H1 (cell line): ENCODE results near the gene USB1. TPM values are rescaled to one million over a fixed set of nuclear protein-coding genes. Genes with fewer than 3 reads are reported as not detected.

ENCODE experiments used
- CTCF ChIA-PET: fragments of 300-600 bp; sonication (Branson Sonifier 250); formaldehyde crosslinking; loops from one replicate; lab custom pipeline; 2021; ENCODE audit not compliant: partially characterized antibody; lab: Charles Lee
- POLR2A ChIA-PET: fragments of 300-600 bp; sonication (Branson Sonifier 250); formaldehyde crosslinking; loops from one replicate; lab custom pipeline; 2021; ENCODE audit warnings: inconsistent platforms; ENCODE audit not compliant: partially characterized antibody; lab: Charles Lee
- DNase-seq, 2 experiments: peaks; one replicate each; pipeline versions ENCODE4 v3.0.0 to v3.0.0-alpha.2; 2010 to 2022; ENCODE audit warnings: low spot score in 2 of 2, low read depth in 1 of 2, mixed read lengths in 1 of 2
- FAIRE-seq: peaks from 2 replicates; lab custom pipeline; 2011; peaks lifted over from hg19 to GRCh38; lab: Jason Lieb, UNC
- H2AFZ ChIP-seq: 2 replicates; pipeline ENCODE4 v1.8.1; 2012; ENCODE audit warnings: low read length, inconsistent platforms
- H2AK5ac ChIP-seq: 2 replicates; pipeline ENCODE4 v1.6.1; 2013; ENCODE audit warnings: low read depth, low read length
- H2BK120ac ChIP-seq: replicated peaks from 2 replicates; pipeline ENCODE3; 2013; ENCODE audit warnings: low read depth, low read length, inconsistent platforms
- H2BK12ac ChIP-seq: 2 replicates; pipeline ENCODE4 v1.6.1; 2013; ENCODE audit warnings: low read depth, low read length
- H2BK15ac ChIP-seq: 2 replicates; pipeline ENCODE4 v1.6.1; 2013; ENCODE audit warnings: low read length
- H2BK20ac ChIP-seq: 2 replicates; pipeline ENCODE4 v1.6.1; 2013; ENCODE audit warnings: low read length
- H2BK5ac ChIP-seq: 2 replicates; pipeline ENCODE4 v1.6.1; 2013; ENCODE audit warnings: low read depth, low read length
- H3K14ac ChIP-seq: 2 replicates; pipeline ENCODE4 v1.6.1; 2013; ENCODE audit warnings: inconsistent platforms; ENCODE audit not compliant: insufficient read length
- H3K18ac ChIP-seq: 2 replicates; pipeline ENCODE4 v1.6.1; 2013; ENCODE audit warnings: low read length; ENCODE audit errors: extremely low read depth
- H3K23ac ChIP-seq: 2 replicates; pipeline ENCODE4 v1.6.1; 2013; ENCODE audit warnings: inconsistent platforms; ENCODE audit not compliant: insufficient read length
- H3K23me2 ChIP-seq: 2 replicates; pipeline ENCODE4 v1.6.1; 2013; ENCODE audit warnings: low read depth, low read length
- H3K27ac ChIP-seq: 2 replicates; pipeline ENCODE4 v1.6.1; 2011; ENCODE audit warnings: low read depth, low read length, inconsistent platforms
- H3K27me3 ChIP-seq, 4 experiments: replicated peaks in 1 of 4; 1 replicate in 1 of 4; 2 replicates in 3 of 4; pipeline versions ENCODE4 v1.6.1 to v1.8.1; 2011 to 2013; ENCODE audit warnings: low read length in 3 of 4, mild to moderate bottlenecking in 3 of 4, inconsistent platforms in 2 of 4, mixed read lengths in 2 of 4, moderate library complexity in 1 of 4; ENCODE audit not compliant: control insufficient read depth in 3 of 4, insufficient read depth in 3 of 4; ENCODE audit errors: extremely low read depth in 1 of 4
- H3K36me3 ChIP-seq, 4 experiments: 2 replicates each; pipeline versions ENCODE4 v1.6.1 to v1.8.1; 2011 to 2013; ENCODE audit warnings: mild to moderate bottlenecking in 4 of 4, low read length in 3 of 4, moderate library complexity in 2 of 4, control low read depth in 1 of 4, inconsistent platforms in 1 of 4; ENCODE audit not compliant: insufficient read depth in 4 of 4, control insufficient read depth in 2 of 4
- H3K4ac ChIP-seq: replicated peaks from 2 replicates; pipeline ENCODE3; 2013; ENCODE audit warnings: low read length, low read depth, mixed read lengths, inconsistent platforms; ENCODE audit not compliant: insufficient read length
- H3K4me1 ChIP-seq, 4 experiments: replicated peaks in 1 of 4; 1 replicate in 1 of 4; 2 replicates in 3 of 4; pipeline versions ENCODE4 v1.6.1 to v1.8.1; 2011 to 2013; ENCODE audit warnings: low read length in 3 of 4, inconsistent platforms in 2 of 4, mixed read lengths in 1 of 4; ENCODE audit not compliant: insufficient read depth in 4 of 4, control insufficient read depth in 3 of 4
- H3K4me2 ChIP-seq, 2 experiments: 2 replicates each; pipeline versions ENCODE4 v1.6.1 to v1.8.1; 2011 to 2013; ENCODE audit warnings: low read depth in 2 of 2, low read length in 2 of 2, control low read depth in 1 of 2, inconsistent platforms in 1 of 2, mild to moderate bottlenecking in 1 of 2; ENCODE audit not compliant: insufficient read depth in 1 of 2
- H3K4me3 ChIP-seq, 4 experiments: fragments of 200-600, 300-600 bp in 1 of 4; sonication (generic), shearing (Covaris generic), sonication (Bioruptor Twin) in 1 of 4; 2 replicates each; pipeline versions ENCODE4 v1.5.1 to v1.8.1; 2011 to 2016; ENCODE audit warnings: low read length in 4 of 4, low read depth in 3 of 4, control low read depth in 2 of 4, inconsistent platforms in 2 of 4, mild to moderate bottlenecking in 2 of 4, mixed read lengths in 1 of 4, moderate library complexity in 1 of 4; ENCODE audit not compliant: insufficient read depth in 2 of 4; ENCODE audit errors: extremely low read depth in 1 of 4
- H3K56ac ChIP-seq: replicated peaks from 2 replicates; pipeline ENCODE3; 2013; ENCODE audit warnings: low read depth, mild to moderate bottlenecking, mixed read lengths, low read length, inconsistent platforms; ENCODE audit not compliant: insufficient read length
- H3K79me1 ChIP-seq: 2 replicates; pipeline ENCODE4 v1.6.1; 2013; ENCODE audit warnings: low read depth, low read length, control low read depth
- H3K79me2 ChIP-seq, 2 experiments: 2 replicates each; pipeline versions ENCODE4 v1.6.1 to v1.8.1; 2012 to 2013; ENCODE audit warnings: low read length in 2 of 2, mild to moderate bottlenecking in 2 of 2, inconsistent platforms in 1 of 2; ENCODE audit not compliant: insufficient read depth in 2 of 2, control insufficient read depth in 1 of 2
- H3K9ac ChIP-seq, 4 experiments: replicated peaks in 1 of 4; 1 replicate in 1 of 4; 2 replicates in 3 of 4; pipeline versions ENCODE4 v1.6.1 to v1.8.1; 2011 to 2013; ENCODE audit warnings: low read depth in 3 of 4, low read length in 3 of 4, control low read depth in 2 of 4, mild to moderate bottlenecking in 2 of 4, moderate library complexity in 2 of 4, inconsistent platforms in 1 of 4; ENCODE audit errors: extremely low read depth in 1 of 4
- H3K9me3 ChIP-seq, 2 experiments: 2 replicates each; pipeline versions ENCODE4 v1.6.1 to v1.8.1; 2012 to 2013; ENCODE audit warnings: mild to moderate bottlenecking in 2 of 2, moderate library complexity in 2 of 2, control low read depth in 1 of 2, inconsistent platforms in 1 of 2, low read depth in 1 of 2, low read length in 1 of 2, mixed read lengths in 1 of 2; ENCODE audit not compliant: insufficient read depth in 2 of 2
- H4K20me1 ChIP-seq, 2 experiments: replicated peaks in 1 of 2; 2 replicates each; pipeline versions ENCODE3 to v1.8.1; 2011 to 2013; ENCODE audit warnings: inconsistent platforms in 2 of 2, low read length in 2 of 2, mild to moderate bottlenecking in 1 of 2; ENCODE audit not compliant: insufficient read depth in 2 of 2, control insufficient read depth in 1 of 2
- H4K5ac ChIP-seq: 2 replicates; pipeline ENCODE4 v1.6.1; 2013; ENCODE audit warnings: low read length, low read depth, mixed read lengths, inconsistent platforms; ENCODE audit not compliant: insufficient read length
- H4K8ac ChIP-seq: 2 replicates; pipeline ENCODE4 v1.8.0; 2013; ENCODE audit warnings: mild to moderate bottlenecking, moderate library complexity, low read length, inconsistent platforms; ENCODE audit not compliant: insufficient read depth; ENCODE audit errors: extremely low read depth
- H4K91ac ChIP-seq: replicated peaks from 2 replicates; pipeline ENCODE3; 2013; ENCODE audit warnings: low read length, mixed read lengths, inconsistent platforms; ENCODE audit not compliant: insufficient read length
- CBX5 ChIP-seq: fragments of 300-800, 300-1000 bp; sonication (generic); IDR thresholded peaks from 2 replicates; pipeline ENCODE4 v1.7.1; 2016; ENCODE audit warnings: antibody characterized with exemption, low read length, low read depth
- CHD1 ChIP-seq: IDR thresholded peaks from 2 replicates; pipeline ENCODE4 v1.6.1; 2012; ENCODE audit warnings: low read depth, low read length, improper control_type of control experiment
- EP300 ChIP-seq, 2 experiments: IDR thresholded peaks; 1 replicate in 1 of 2; 2 replicates in 1 of 2; pipeline ENCODE4 v1.6.1; 2011 to 2012; ENCODE audit warnings: low read depth in 2 of 2, low read length in 2 of 2, mild to moderate bottlenecking in 2 of 2, borderline replicate concordance in 1 of 2, inconsistent platforms in 1 of 2, moderate library complexity in 1 of 2
- KDM4A ChIP-seq: IDR thresholded peaks from one replicate; pipeline ENCODE4 v1.7.1; 2012; ENCODE audit warnings: low read depth, mild to moderate bottlenecking, moderate library complexity, low read length, inconsistent platforms; ENCODE audit not compliant: severe bottlenecking
- MAFK ChIP-seq: IDR thresholded peaks from 2 replicates; pipeline ENCODE4 v1.6.1; 2012; ENCODE audit warnings: low read depth, mild to moderate bottlenecking, improper control_type of control experiment, low read length
- NANOG ChIP-seq: IDR thresholded peaks from 2 replicates; pipeline ENCODE4 v1.6.1; 2011; ENCODE audit warnings: low read length, low read depth, mild to moderate bottlenecking, inconsistent platforms; ENCODE audit not compliant: insufficient read depth, poor library complexity, severe bottlenecking
- PHF8 ChIP-seq: fragments of 200-600 bp; sonication (generic); conservative IDR thresholded peaks from 2 replicates; pipeline ENCODE4 v1.7.1; 2012; ENCODE audit warnings: low read depth, mild to moderate bottlenecking, inconsistent platforms, low read length, moderate library complexity
- RBBP5 ChIP-seq: IDR thresholded peaks from 2 replicates; pipeline ENCODE4 v1.7.1; 2012; ENCODE audit warnings: low read depth, mild to moderate bottlenecking, inconsistent platforms, low read length, moderate library complexity, borderline replicate concordance
- RFX5 ChIP-seq: IDR thresholded peaks from 2 replicates; pipeline ENCODE4 v1.6.1; 2011; ENCODE audit warnings: low read depth, low read length, improper control_type of control experiment, borderline replicate concordance
- SRF ChIP-seq: IDR thresholded peaks from 2 replicates; pipeline ENCODE4 v1.6.1; 2011; ENCODE audit warnings: mild to moderate bottlenecking, low read depth, low read length, moderate library complexity
- TAF1 ChIP-seq: IDR thresholded peaks from 2 replicates; pipeline ENCODE4 v1.6.1; 2011; ENCODE audit warnings: mild to moderate bottlenecking, low read depth, low read length
- WGBS, 2 experiments: shearing (Covaris generic) in 1 of 2; methylation state at CpG; one replicate each; pipeline versions ENCODE4 v1.1.6 to v1.1.7; 2013 to 2015; ENCODE audit warnings: low lambda C conversion rate in 2 of 2, mixed read lengths in 2 of 2, inconsistent platforms in 1 of 2, low coverage in 1 of 2, missing lambda C conversion rate in 1 of 2; ENCODE audit not compliant: insufficient replicate concordance in 2 of 2, insufficient coverage in 1 of 2, insufficient read length in 1 of 2; ENCODE audit errors: extremely low coverage in 1 of 2, missing lambda C conversion rate in 1 of 2; 5-methylcytosine and 5-hydroxymethylcytosine counted together
- polyA plus RNA-seq, 7 experiments: library from polyadenylated mRNA; depleted of rRNA in 3 of 7; stranded (reverse) in 5 of 7; unstranded in 2 of 7; fragments of >200 nt in 5 of 7; fragments of 200-250 nt in 2 of 7; gene quantifications; 1 replicate in 5 of 7; 2 replicates in 1 of 7; 4 replicates in 1 of 7; pipeline versions ENCODE4 v1.2.1 to v1.2.3, GENCODE V29; 2011 to 2013; ENCODE audit warnings: missing spikeins in 2 of 7, mixed read lengths in 2 of 7
- total RNA-seq: library from RNA; stranded (reverse); fragmentation: NEBNext Ultra II Directional; extraction: Animal tissue kit (Norgen Biotek cat#: 25700); gene quantifications from 2 replicates; pipeline ENCODE4 v1.2.1, GENCODE V29; 2021
- TF ChIP-seq, protein P1 (sequence below): IDR thresholded peaks from 2 replicates; pipeline ENCODE4 v1.6.1; 2012; ENCODE audit warnings: inconsistent platforms

Gene USB1
- total and polyA plus RNA-seq, 2 of the 8 experiments (the other 6 are each of a cell fraction or from before 2014, with no cell fraction given), result 65.4 to 75.9 TPM

DNA sequence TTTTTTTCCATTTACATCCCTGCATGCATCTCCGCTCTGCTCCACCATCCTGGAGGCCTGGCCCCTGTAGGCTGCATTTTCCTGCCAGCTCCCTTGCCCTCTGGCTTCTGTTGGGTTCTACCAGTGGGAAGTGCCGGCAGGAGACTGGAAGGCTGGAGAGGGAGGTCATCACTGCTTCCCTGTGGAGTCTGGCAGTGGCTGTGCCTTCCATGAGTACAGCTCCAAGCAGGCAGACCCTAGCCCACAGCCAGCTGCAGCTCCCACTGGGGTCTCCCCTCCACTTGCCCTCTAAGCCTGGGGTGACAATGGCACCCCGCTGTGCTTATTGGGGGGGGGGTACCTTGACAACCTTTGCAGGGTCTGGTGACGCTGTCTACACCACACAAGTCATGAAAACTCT, 61.6 kb downstream of the USB1 start:
- 76% methylated on average over 4 of the region's 4 CpGs; no CpG with 5 or more reads in 1 of the 2 experiments for WGBS, 2 experiments
- Histone ChIP-seq H2BK5ac (no peak overlapping the region), H3K27ac (no peak overlapping the region), H2BK15ac (no peak overlapping the region), H2AFZ (no peak overlapping the region; the same call in 1 of the 2 replicates), H3K9ac (no peak overlapping the region), H2BK120ac (no peak overlapping the region), H3K27me3 (no peaks in the 10 kb centered on the region), H4K20me1 (no peaks in the 10 kb centered on the region), H3K4me3 (no peak overlapping the region), H2AK5ac (no peak overlapping the region), H2BK20ac (no peak overlapping the region), H3K4me2 (no peak overlapping the region), H3K36me3 (no peaks in the 10 kb centered on the region), H3K4ac (no peak overlapping the region), H3K56ac (no peak overlapping the region), H3K14ac (no peak overlapping the region), H4K5ac (no peak overlapping the region), H3K9me3 (no peaks in the 10 kb centered on the region), H4K91ac (no peak overlapping the region), H3K18ac (no peak overlapping the region), H3K79me1 (no peaks in the 10 kb centered on the region), H3K23ac (no peak overlapping the region), H3K79me2 (no peaks in the 10 kb centered on the region), H4K8ac (peak overlapping the region; percentile 63; the same call in 1 of the 2 replicates), H3K4me1 (peaks cover 0 to 10% (median 5%) of the 10 kb centered on the region in 4 experiments; a peak in 4 of 7 replicates), H2BK12ac (no peak overlapping the region), H3K23me2 (no peaks in the 10 kb centered on the region)
- ChIA-PET POLR2A (interaction anchor here (0.7 to 1.3 kb wide), 3 partner anchors 59 to 296 kb away, joined by 3 read pairs; partner anchors contain the start of gene CFAP20), CTCF (interaction anchor here (0.6 to 2.0 kb wide), 7 partner anchors 27 to 98 kb away, joined by 3 to 8 read pairs (median 4); no protein-coding TSS in a partner anchor)
- TF ChIP-seq EP300 (IDR thresholded peaks at IDR 0.05; ENCODE audit: borderline replicate concordance in 1 of 2, low read depth in 2 of 2, low read length in 2 of 2) (no peak), CBX5 (no peak), RBBP5 (no peak), TAF1 (no peak), RFX5 (no peak), PHF8 (no peak), MAFK (no peak), KDM4A (no peak), CHD1 (no peak), NANOG (no peak), SRF (no peak)
- TF ChIP-seq, protein P1, sequence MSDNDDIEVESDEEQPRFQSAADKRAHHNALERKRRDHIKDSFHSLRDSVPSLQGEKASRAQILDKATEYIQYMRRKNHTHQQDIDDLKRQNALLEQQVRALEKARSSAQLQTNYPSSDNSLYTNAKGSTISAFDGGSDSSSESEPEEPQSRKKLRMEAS, result no peak
- no peak for DNase-seq
- no peak for FAIRE-seq
